Bronchial epithelial cell (primary cell): Measurements from ENCODE around the gene CNOT1. TPM values are rescaled to one million over a fixed set of nuclear protein-coding genes. Genes with fewer than 3 reads are reported as not detected.

Source experiments
- DNase-seq: peaks from one replicate; pipeline ENCODE4 v3.0.0-alpha.2; 2010; ENCODE audit warnings: low read depth
- FAIRE-seq: peaks from 2 replicates; lab custom pipeline; 2011; peaks lifted over from hg19 to GRCh38; lab: Jason Lieb, UNC
- H3K27me3 ChIP-seq: 2 replicates; pipeline ENCODE4 v1.5.1; 2011; ENCODE audit warnings: low read length; ENCODE audit not compliant: control insufficient read depth, insufficient read depth
- H3K36me3 ChIP-seq: 2 replicates; pipeline ENCODE4 v1.5.1; 2011; ENCODE audit warnings: low read length; ENCODE audit not compliant: control insufficient read depth, insufficient read depth
- H3K4me3 ChIP-seq: 2 replicates; pipeline ENCODE4 v1.5.1; 2011; ENCODE audit warnings: mild to moderate bottlenecking, low read depth, low read length, control low read depth
- total RNA-seq: library from RNA; depleted of rRNA; stranded (reverse); fragments of >200 nt; gene quantifications from 2 replicates; pipeline ENCODE4 v1.2.1, GENCODE V29; 2014
- TF ChIP-seq, protein P1 (sequence below): IDR thresholded peaks from 2 replicates; pipeline ENCODE4 v1.5.1; 2011; ENCODE audit warnings: mild to moderate bottlenecking, moderate library complexity, low read length, control low read depth, inconsistent platforms; ENCODE audit not compliant: insufficient read depth, severe bottlenecking

Gene CNOT1
- 113 and 184 TPM in 2 replicates for total RNA-seq

DNA sequence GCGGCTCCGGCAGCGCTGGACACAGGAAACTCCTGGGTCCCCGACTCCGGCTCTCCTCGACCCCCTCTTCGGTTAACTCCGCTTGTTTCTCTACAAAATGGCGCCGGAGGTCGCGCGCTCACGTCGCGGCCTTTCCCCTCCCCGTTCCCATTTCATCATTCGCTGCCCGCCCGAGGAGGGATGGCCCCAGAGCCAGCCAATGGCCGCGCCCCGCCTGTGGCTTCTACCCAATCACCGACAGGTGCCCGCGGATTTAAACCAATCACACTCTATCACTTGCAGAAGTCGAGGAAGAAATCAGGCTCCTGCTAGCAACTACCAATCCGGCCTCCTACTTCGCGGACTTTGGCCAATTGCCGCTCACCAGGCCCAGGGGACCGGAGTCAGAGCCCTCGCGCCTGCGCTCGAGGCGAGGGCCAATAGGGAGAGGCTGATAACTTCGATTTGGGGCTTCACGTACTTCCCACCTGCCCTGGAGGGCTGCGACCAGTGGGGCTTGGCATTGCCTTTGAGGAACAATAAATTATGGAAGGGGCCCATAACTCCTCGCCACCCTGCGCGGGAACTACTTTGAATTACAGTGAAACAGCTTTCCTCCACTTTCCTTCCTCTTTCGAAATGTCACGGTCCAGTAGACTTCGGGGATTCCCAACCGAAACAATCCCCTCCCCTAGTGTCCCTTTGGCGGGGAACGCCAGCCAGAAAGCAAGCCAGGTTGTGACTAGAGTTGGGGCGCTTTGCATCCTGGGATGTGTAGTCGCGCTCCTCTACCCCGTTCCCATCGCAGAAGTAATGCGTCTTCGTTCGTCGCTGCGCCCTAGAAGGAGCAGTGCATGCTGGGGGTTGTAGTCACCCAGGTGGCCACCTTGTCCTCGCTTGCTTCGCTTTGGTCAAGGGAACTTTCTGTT, at the start of gene CNOT1:
Gene CNOT1 (minus strand): TSS at position 94 of the 908 bp plus-strand sequence. CDS start 30,489 bp downstream, outside the sequence.
- FAIRE-seq = no peak
- Histone ChIP-seq H3K36me3 (no peaks in the 10 kb centered on the region), H3K4me3 (peak within 1 kb of the TSS; percentile 100), H3K27me3 (no peaks in the 10 kb centered on the region)
- DNase-seq = peak; percentile 97
- TF ChIP-seq, protein P1, sequence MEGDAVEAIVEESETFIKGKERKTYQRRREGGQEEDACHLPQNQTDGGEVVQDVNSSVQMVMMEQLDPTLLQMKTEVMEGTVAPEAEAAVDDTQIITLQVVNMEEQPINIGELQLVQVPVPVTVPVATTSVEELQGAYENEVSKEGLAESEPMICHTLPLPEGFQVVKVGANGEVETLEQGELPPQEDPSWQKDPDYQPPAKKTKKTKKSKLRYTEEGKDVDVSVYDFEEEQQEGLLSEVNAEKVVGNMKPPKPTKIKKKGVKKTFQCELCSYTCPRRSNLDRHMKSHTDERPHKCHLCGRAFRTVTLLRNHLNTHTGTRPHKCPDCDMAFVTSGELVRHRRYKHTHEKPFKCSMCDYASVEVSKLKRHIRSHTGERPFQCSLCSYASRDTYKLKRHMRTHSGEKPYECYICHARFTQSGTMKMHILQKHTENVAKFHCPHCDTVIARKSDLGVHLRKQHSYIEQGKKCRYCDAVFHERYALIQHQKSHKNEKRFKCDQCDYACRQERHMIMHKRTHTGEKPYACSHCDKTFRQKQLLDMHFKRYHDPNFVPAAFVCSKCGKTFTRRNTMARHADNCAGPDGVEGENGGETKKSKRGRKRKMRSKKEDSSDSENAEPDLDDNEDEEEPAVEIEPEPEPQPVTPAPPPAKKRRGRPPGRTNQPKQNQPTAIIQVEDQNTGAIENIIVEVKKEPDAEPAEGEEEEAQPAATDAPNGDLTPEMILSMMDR = no peak

DNA sequence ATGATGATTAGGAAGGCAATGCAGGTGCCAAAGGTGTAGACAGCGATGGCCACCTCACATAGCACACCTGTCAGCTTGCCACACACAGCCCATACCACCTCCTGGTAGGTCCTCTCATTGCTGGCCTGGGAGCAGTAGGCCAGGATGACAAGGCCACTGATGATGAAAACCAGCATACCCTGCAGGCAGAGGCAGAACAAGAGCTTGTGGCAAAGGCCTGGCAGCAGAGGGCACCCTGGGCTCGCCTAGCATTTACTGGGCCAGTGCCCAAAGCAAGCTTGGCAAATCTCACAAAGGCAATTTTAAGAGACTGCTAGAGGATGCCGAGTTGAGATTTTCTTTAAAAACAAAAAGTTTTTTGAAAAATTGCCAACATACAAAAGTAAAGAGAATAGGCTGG, 49.1 kb upstream of the CNOT1 start:
- no peak for FAIRE-seq
- H3K36me3 ChIP-seq = peaks cover 9% of the 10 kb centered on the region

DNA sequence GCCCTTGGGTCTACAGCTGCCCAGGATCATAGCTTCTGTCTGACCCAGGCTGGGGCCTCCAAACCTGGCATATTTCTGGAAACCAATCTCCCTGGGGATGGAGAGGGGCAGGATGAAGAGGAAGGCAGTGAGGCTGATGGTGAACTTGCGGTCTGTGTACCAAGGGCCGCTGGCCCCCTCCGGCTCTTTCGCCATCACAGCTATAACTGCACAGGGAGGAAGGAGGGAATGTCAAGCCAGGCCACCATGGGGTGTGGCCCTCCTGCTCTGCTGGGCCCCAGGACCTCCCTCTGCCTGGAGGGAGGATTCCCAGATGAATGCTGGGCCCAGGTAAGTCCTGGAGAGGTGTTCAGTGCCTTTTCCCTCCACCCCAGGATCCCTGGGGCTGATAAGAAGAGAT, 48.6 kb upstream of the CNOT1 start:
- H3K27me3 ChIP-seq = no peaks in the 10 kb centered on the region
- H3K4me3 ChIP-seq = no peak overlapping the region
- FAIRE-seq (no peak), DNase-seq (no peak)
- peaks cover 9% of the 10 kb centered on the region for H3K36me3 ChIP-seq
- TF ChIP-seq, protein P1 = no peak

More for the DNA sequence above, 49.1 kb upstream of the CNOT1 start:
- H3K4me3 ChIP-seq = no peak overlapping the region
- no peaks in the 10 kb centered on the region for H3K27me3 ChIP-seq
- peak; percentile 43 for DNase-seq
- TF ChIP-seq, protein P1 = peak; percentile 62

DNA sequence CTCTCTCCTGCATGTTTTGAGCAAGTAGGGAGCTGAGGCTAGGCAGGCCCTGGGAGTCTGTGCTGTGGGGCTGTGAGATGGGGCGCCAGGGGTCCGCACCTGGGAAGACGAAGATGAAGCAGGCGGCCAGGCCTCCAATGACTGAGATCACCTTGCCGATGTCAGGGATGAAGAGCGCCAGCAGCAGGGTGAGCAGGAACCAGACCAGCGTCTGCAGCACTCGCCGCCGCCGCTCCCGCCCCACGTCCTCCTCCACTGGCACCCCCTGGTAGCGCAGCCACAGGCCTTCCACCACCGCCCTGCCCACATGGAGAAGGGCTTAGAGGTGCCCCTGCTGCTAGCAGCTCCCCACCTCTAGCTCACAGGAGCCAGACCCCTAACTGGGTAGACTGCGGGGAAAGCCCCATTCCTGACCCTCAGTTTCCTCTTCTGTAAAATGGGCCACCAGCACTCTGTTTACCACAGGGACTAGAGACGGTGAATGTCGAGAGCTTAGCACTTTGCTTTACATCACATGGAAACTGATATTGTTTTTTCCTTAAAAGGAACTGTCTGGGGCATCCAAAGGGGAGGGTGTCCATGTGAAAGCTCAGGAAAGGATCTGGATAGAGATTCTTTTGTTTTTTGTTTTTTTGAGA, 41.4 kb upstream of the CNOT1 start:
- no peaks in the 10 kb centered on the region for H3K27me3 ChIP-seq
- DNase-seq = no peak
- H3K4me3 ChIP-seq = no peak overlapping the region
- TF ChIP-seq, protein P1 = no peak
- no peak for FAIRE-seq
- H3K36me3 ChIP-seq = peaks cover 4% of the 10 kb centered on the region

DNA sequence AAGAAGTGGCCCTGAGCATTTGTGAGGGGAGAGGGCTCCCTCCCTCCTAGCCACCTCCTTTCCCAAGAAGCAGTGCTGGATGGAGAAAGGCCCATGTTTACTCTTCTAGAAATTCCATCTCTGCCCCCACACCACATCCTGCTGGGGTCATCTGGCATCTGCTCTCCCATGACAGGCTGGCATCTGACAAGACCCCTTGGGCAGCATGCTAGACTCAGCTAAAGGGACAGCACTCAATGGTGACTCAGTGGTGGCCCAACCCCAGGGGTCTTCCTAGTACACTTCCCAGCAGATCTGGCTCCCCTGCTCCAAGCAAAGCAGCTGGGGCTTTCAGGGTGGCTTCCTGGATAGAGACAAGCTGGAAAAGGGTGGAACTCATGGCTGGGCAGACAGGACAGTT, 40.6 kb upstream of the CNOT1 start:
- no peaks in the 10 kb centered on the region for H3K27me3 ChIP-seq
- no peak for FAIRE-seq
- no peak overlapping the region for H3K4me3 ChIP-seq
- peaks cover 4% of the 10 kb centered on the region for H3K36me3 ChIP-seq
- DNase-seq = no peak
- TF ChIP-seq, protein P1 = no peak
